Pons (tissue), 1 donor: ENCODE data around the gene TENM4.

Experiments
- DNase-seq: peaks from one replicate; pipeline ENCODE4 v3.0.0-alpha.2; 2016; ENCODE audit warnings: low spot score

TENM4 gene

GRCh38 chr11:78657968-78658839 is 782.6 kb downstream of the TENM4 start:
- no peak for DNase-seq

- no peak for DNase-seq
These were observed 783.4 kb downstream of the TENM4 start for GRCh38 chr11:78657441-78657840.

- DNase-seq: no peak
These were observed 783.8 kb downstream of the TENM4 start for GRCh38 chr11:78656984-78657383.

GRCh38 chr11:78656327-78656726 is 784.5 kb downstream of the TENM4 start:
- DNase-seq: no peak

- DNase-seq: no peak
These were observed 785.3 kb downstream of the TENM4 start for GRCh38 chr11:78655561-78655960.

GRCh38 chr11:78654866-78655265 is 786.0 kb downstream of the TENM4 start:
- DNase-seq: no peak

- DNase-seq: no peak
These were observed 786.8 kb downstream of the TENM4 start for GRCh38 chr11:78654071-78654470.

GRCh38 chr11:78653294-78653909 is 787.4 kb downstream of the TENM4 start:
- no peak for DNase-seq

- DNase-seq: no peak
These were observed 788.0 kb downstream of the TENM4 start for GRCh38 chr11:78652843-78653239.

GRCh38 chr11:78651923-78652842 is 788.6 kb downstream of the TENM4 start:
- DNase-seq: no peak

GRCh38 chr11:78651136-78651775 is 789.6 kb downstream of the TENM4 start:
- no peak for DNase-seq

GRCh38 chr11:78649361-78650215 is 791.2 kb downstream of the TENM4 start:
- DNase-seq: no peak

- DNase-seq: no peak
These were observed 792.6 kb downstream of the TENM4 start for GRCh38 chr11:78647986-78648875.

- no peak for DNase-seq
These were observed 793.4 kb downstream of the TENM4 start for GRCh38 chr11:78647266-78647915.

- DNase-seq: peak; percentile 52
These were observed 794.2 kb downstream of the TENM4 start for GRCh38 chr11:78646564-78647185.

- peak; percentile 70 for DNase-seq
These were observed 795.3 kb downstream of the TENM4 start for GRCh38 chr11:78645226-78646202.

- no peak for DNase-seq
These were observed 797.2 kb downstream of the TENM4 start for GRCh38 chr11:78643676-78644056.
